ENCODE measurements around the gene BCL10. TPM values are rescaled to one million over a fixed set of nuclear protein-coding genes. Genes with fewer than 3 reads are reported as not detected.

The BCL10 gene
- total and polyA plus RNA-seq, 2 of the 4 experiments (the other 2 are of a cell fraction): 15.3 to 30.5 TPM

GRCh38 chr1:85267313-85267712 lies 9.1 kb downstream of the BCL10 start:
- Histone ChIP-seq H2AK5ac (ENCODE audit: low read depth, low read length) (no peak overlapping the region), H3K4ac (ENCODE audit: low read depth, low read length) (no peak overlapping the region), H3K4me2 (ENCODE audit: low read depth, low read length) (no peak overlapping the region), H3K27me3 (ENCODE audit: control insufficient read depth, insufficient read depth, low read length) (no peaks in the 10 kb centered on the region), H4K8ac (ENCODE audit: low read depth in 2 of 2, low read length in 2 of 2) (no peak overlapping the region), H3K9me1 (ENCODE audit: insufficient read depth, low read length) (0 out of 2 replicates have a peak, but pooled peaks cover 3% of the 10 kb centered on the region), H3K27ac (ENCODE audit: insufficient read depth, low read length) (no peak overlapping the region), H2BK5ac (ENCODE audit: low read depth, low read length, poor library complexity, severe bottlenecking) (no peak overlapping the region), H3K4me3 (ENCODE audit: insufficient read depth, low read depth, low read length) (no peak overlapping the region), H4K91ac (ENCODE audit: insufficient read depth, low read depth, low read length) (no peak overlapping the region), H2BK15ac (ENCODE audit: low read depth, low read length) (no peak overlapping the region), H3K23ac (ENCODE audit: low read depth, low read length) (no peak overlapping the region), H3K4me1 (ENCODE audit: control insufficient read depth, insufficient read depth, low read length) (no peaks in the 10 kb centered on the region), H4K20me1 (ENCODE audit: insufficient read depth, low read length) (peaks cover 25% of the 10 kb centered on the region; the same call in 1 of the 2 replicates), H3K36me3 (ENCODE audit: control insufficient read depth, insufficient read depth, low read length) (peaks cover 37% of the 10 kb centered on the region), H2AK9ac (replicated peaks; ENCODE audit: low read depth, low read length, poor library complexity) (no peak overlapping the region), H2BK120ac (ENCODE audit: low read depth, low read length) (no peak overlapping the region), H3K79me1 (ENCODE audit: low read depth in 1 of 2, low read length in 2 of 2) (peaks cover 26 to 45% of the 10 kb centered on the region in 2 experiments), H3K9ac (ENCODE audit: low read depth, low read length) (no peak overlapping the region), H3K18ac (ENCODE audit: low read depth, low read length) (no peak overlapping the region), H2BK20ac (ENCODE audit: low read depth, low read length) (no peak overlapping the region), H3K9me3 (ENCODE audit: control insufficient read depth, insufficient read depth, low read length) (no peaks in the 10 kb centered on the region), H2AFZ (replicated peaks; ENCODE audit: low read length, poor library complexity) (no peak overlapping the region), H3K14ac (replicated peaks; ENCODE audit: low read depth, low read length) (no peak overlapping the region), H4K5ac (ENCODE audit: low read depth, low read length) (no peak overlapping the region), H3K56ac (ENCODE audit: extremely low read depth, insufficient read depth, low read length) (no peak overlapping the region)
- CTCF ChIA-PET: interaction anchor here (2.1 kb wide), 1 partner anchor 8 kb away, joined by 13 read pairs; the partner anchor contains the start of gene C1orf52
- BruUV-seq (replicated peaks): no TSS peak
- in situ Hi-C loops (cut with MboI; ENCODE audit: low sequenced_read_pairs) (no loop called here), intact Hi-C loops (cut with micrococcal nuclease) (no loop called here), dilution Hi-C loops (cut with HindIII; ENCODE audit: low sequenced_read_pairs, unreplicated experiment) (no loop called here)
- no peak for DNase-seq
- no CpG with 5 or more reads among the region's 2 CpGs for WGBS, 2 experiments (ENCODE audit: extremely low coverage in 2 of 2, insufficient read length in 1 of 2)
- POLR2A ChIA-PET (ENCODE audit: unreplicated experiment): interaction anchor here (0.6 kb wide), 1 partner anchor 613 kb away, joined by 4 read pairs; no protein-coding TSS in a partner anchor
- TF ChIP-seq CTCF (conservative IDR thresholded peaks at IDR 0.05; ENCODE audit: low read depth, low read length) (no peak), RAD21 (IDR thresholded peaks at IDR 0.05; ENCODE audit: low read length) (no peak), USF2 (IDR thresholded peaks at IDR 0.05; ENCODE audit: low read depth, low read length) (no peak), MAFK (IDR thresholded peaks at IDR 0.05; ENCODE audit: low read depth, low read length) (peak; percentile 52)
- ATAC-seq (ENCODE audit: low read depth): no peak

Data from IMR-90 (cell line).